Prostate gland (tissue), 2 donors: ENCODE results near the gene IMMP2L.

Experiments
- CTCF ChIP-seq, 4 experiments: fragments of 200-600 bp in 2 of 4; fragments of 450-650 bp in 2 of 4; sonication (generic) in 2 of 4; IDR thresholded peaks; 1 replicate in 3 of 4; 2 replicates in 1 of 4; pipeline ENCODE4 v1.5.1; 2016 to 2019; ENCODE audit warnings: antibody characterized with exemption in 4 of 4, mild to moderate bottlenecking in 2 of 4, moderate library complexity in 2 of 4
- POLR2AphosphoS5 ChIP-seq: sonication (generic); formaldehyde crosslinking; IDR thresholded peaks from one replicate; pipeline ENCODE4 v1.6.1; 2017; ENCODE audit warnings: antibody characterized with exemption

- TF ChIP-seq CTCF (IDR thresholded peaks at IDR 0.05) (no peak), POLR2AphosphoS5 (no peak)
These were observed 128.9 kb downstream of the IMMP2L start for GRCh38 chr7:111433426-111433825.
